GM12892 (cell line): ENCODE data around the gene PPP1R3G.

Experiments
- POLR2A ChIP-seq: IDR thresholded peaks from 2 replicates; pipeline ENCODE4 v1.6.1; 2011; ENCODE audit warnings: low read depth, low read length, control low read depth
- POLR2AphosphoS5 ChIP-seq: IDR thresholded peaks from 2 replicates; pipeline ENCODE4 v1.6.1; 2011; ENCODE audit warnings: low read depth, low read length, control low read depth
- TAF1 ChIP-seq: IDR thresholded peaks from 2 replicates; pipeline ENCODE4 v1.6.1; 2011; ENCODE audit warnings: low read depth, mild to moderate bottlenecking, control low read depth, low read length, borderline replicate concordance

DNA sequence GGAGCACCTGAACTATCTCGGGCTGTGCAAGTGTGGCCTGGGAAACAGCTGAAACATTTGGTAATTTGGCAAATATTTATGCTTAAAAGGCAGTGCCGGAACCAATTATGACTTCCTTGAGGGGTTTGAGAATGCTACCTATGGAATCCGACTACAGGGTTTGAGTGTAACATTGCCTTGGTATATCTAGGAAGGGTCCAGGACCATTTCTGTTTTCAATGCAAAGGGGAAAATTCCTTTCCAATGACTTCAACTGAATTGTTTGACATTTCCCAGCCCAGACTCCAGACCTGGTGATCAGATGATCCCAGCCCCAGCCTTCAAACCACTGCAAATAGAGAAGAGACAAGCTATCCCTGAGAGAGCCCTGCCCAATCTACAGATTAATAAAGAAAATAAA, 4.6 kb upstream of the PPP1R3G start:
- TF ChIP-seq POLR2A, result no peak
- TF ChIP-seq POLR2AphosphoS5, result no peak
- no peak for TF ChIP-seq TAF1
